HG03025 (cell line): ENCODE data around the gene SLC9A8.
A peak's percentile ranks its signal among the peaks of the same experiment; 100 is the strongest.
"Not testable (repeated sequence)": the region's sequence is repeated elsewhere in the genome, so short reads cannot be mapped to it uniquely, and the experiment has no call there.

Source experiments
- ATAC-seq: cut with Tn5 transposase; IDR thresholded peaks from one replicate; pipeline ENCODE4 v1.9.1; 2021; ENCODE audit warnings: mild to moderate bottlenecking, moderate library complexity; ENCODE audit not compliant: unreplicated experiment, low FRiP score

The SLC9A8 gene

DNA sequence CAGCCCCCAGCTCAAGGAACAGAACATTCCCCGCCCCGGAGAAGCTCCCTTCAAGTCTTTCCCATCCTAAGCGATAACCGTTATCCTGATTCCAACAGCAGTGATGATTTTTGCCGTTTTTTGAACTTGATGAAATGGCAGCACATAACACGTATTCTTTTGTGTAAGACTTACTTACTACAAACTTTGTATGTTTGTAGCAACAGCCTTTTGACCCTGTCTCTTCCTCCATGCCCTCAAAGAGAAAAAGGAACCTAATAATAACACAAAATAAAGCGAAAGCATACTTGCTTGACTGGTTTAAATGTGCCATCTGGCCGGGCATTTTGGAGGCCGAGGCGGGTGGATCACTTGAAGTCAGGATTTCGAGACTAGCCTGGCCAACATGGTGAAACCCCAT is 26.4 kb upstream of the SLC9A8 start:
- ATAC-seq, result peak; percentile 14

DNA sequence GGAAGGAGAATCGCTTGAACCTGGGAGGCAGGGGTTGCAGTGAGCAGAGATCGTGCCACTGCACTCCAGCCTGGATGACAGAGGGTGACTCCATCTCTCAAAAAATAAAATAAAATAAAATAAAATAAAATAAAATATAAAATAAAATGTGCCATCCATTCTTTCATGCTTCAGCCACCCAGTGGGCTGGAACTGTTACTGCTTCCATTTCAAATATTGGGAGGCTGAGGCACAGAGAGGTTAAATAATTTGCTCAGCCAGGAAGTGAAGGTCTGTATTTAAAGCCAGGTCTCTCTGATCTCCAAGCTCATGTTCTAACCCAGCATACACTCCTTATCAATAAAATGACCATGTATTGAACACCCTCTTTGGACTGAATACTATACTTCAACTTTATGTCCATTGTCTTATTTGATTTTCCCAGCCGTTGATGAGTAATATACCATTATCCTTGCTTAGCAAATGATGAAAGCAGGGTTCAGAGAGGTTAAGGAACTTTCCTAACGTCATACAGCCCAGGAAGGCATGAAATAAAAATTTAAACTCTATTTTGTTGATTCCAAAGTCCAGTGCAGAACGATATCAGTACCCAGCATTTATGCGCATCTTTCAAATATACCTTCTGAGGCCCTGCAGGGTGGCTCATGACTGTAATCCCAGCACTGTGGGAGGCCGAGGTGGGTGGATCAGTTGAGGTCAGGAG is 25.8 kb upstream of the SLC9A8 start:
- no peak for ATAC-seq

GRCh38 chr20:49787371-49788357 is 25.0 kb upstream of the SLC9A8 start:
- ATAC-seq, result no peak

DNA sequence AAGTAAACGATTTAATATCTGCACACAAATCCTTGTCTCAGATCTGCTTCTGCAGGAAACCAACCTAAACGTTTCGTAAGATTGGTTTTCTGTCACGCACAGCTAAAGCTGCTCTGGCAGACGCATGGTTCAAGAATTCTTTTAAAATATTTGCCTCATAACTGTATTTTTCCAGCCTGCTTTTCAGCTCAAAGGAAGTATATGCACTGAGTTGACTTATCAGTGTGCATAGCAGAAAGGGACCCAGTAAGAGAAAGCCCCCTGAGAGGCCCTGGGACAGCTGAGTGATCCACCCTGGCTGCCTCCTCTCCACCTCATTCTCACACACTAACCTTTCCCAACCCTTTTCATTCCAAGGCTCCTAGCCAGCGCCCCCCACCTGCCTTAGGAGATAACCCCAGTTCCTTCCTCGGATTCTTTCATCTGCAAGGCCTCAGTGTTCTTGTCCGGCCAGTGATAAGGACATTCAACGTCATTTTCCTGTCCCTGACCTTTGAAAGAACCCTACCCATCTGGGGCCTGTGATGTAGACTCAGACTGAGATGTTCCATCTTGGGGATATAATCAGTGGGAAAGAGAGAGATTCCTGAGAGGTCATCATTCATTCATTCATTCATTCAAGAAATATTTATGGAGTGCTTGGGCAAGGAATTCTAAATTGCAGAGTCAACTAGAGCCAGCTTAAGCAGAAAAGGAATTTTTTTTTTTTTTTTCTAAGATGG is 22.4 kb upstream of the SLC9A8 start:
- no peak for ATAC-seq

GRCh38 chr20:49791165-49791564 is 21.5 kb upstream of the SLC9A8 start:
- no peak for ATAC-seq

GRCh38 chr20:49792006-49792405 is 20.6 kb upstream of the SLC9A8 start:
- ATAC-seq, result no peak

- ATAC-seq, result no peak
Observed at GRCh38 chr20:49792611-49793010, 20.0 kb upstream of the SLC9A8 start.

DNA sequence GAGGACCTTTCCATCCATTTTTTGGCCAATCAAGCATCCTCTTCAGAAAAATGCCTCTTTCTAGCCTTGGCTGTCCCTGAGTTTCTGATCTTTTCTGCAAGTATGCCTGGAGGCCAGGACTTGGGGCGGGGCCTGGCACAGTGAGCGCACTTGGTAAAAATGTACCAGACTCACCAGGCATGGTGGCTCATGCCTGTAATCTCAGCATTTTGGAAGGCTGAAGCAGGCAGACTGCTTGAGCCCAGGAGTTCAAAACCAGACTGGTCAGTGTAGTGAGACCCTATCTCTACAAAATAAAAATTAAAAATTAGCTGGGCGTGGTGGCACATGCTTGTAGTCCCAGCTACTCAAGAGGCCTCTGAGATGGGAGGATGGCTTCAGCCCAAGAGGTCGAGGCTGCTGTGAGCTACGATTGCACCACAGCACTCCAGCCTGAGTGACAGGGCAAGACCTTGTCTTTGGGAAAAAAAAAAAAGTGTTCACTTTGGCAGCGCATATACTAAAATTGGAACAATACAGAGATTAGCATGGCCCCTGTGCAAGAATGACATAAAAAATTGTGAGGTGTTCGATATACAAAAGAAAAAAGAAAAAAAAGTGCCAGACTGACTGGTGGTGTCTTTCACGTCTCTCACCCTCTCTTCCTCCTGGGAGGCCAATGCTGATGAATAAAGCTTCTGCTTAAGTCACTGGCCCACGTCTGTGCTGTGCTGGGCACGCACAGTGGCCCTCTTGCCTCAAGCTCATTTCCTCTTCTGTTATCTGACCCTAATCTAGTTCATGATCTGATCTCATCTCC is 18.1 kb upstream of the SLC9A8 start:
- ATAC-seq, result no peak

DNA sequence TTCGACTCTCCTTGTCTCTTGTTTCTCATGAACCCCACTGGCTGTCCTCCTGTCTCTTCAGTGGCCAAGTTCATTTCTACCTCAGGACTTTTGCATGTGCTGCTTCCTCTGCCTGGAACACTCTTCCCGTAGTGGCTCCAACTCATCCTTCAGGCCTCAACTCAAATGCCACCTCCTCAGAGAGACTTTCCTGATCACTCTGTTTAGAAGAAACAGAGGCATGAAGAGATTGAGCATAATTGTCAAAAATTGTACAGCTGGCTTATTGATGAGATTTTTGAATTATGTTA is 17.5 kb upstream of the SLC9A8 start:
- ATAC-seq, result no peak

DNA sequence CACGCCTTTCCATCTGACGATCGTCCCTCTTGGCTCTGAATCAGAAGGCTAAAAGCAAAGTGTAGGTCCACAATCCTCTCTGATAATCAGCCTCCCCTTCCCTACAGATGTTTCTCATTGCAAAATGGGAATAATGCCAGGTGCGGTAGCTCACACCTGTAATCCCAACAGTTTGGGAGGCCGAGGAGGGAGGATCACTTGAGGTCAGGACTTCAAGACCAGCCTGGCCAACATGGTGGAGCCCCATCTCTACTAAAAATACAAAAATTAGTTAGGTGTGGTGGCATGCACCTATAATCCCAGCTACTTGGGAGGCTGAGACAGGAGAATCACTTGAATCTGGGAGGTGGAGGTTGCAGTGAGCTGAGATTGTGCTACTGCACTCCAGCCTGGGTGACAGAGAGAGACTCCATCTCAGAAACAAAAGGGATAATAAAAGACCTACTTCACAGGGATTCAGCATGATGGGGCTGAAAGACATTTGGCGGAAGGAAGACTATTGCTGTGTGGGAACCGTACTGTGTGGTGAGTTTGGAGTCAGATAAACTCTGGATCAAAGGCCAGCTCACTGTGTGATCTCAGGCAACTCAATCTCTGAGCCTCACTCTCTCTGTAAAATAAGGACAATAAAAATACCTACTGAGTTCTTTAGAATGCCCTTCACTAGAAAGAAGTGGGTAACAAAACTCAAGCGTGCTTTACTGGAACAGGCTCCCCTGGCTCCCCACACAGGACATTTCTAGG is 15.9 kb upstream of the SLC9A8 start:
- no peak for ATAC-seq

- no peak for ATAC-seq
Observed at GRCh38 chr20:49797344-49797615, 15.3 kb upstream of the SLC9A8 start.

DNA sequence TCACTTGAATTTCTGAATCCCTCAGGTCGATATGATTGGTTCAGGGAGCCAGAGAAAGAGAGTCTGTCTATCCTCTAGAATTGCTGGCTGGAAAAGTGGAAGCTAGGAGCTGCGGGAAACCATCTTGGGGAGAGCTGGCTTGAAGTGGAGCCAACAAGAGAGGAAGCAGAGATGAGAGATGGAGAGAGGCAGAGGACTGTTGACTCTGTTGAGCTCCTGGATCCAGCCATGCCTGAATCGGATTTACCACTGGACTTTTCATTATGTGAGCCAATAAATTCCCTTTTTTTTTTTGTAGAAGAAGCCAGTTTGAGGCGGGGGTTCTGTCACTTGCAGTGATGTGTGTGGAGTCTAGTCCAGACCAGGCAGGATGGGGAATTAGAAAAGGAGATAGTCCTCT is 13.9 kb upstream of the SLC9A8 start:
- no peak for ATAC-seq

DNA sequence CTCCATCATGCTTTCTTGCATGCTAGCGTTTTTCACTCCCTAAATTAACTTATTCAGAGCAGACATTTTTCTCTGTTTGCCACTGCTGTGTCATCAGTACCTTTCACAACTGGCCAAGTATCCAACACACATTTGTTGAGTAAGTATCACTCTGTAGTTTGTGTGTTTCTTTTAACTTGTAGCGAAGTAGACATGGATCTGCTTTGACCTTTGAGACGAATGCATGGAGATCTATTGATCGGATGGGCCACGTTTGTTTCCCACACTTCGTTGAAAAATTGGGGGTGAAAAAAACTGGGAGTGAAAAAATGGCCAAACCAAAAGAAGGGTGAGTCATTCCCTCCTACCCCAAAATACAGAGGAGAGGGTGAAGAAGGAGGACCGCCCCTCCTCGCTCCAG is 12.9 kb upstream of the SLC9A8 start:
- ATAC-seq, result no peak

DNA sequence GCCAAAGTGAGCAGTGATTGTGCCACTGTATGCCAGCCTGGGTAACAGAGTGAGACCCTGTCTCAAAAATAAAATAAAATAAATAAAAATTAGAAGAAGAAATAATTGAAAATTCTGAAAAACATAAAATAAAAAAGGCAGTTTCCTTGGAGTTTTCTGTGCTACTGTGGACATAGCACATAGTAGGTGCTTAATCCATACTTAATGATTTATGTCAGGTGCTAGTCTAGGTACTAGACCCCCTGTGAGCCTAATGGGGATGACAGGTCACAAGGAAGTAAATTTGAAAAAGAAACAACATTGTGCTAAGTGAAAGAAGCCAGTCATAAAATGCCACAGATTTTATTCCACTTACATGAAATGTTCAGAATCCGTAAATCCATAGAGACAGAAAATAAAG is 9.2 kb upstream of the SLC9A8 start:
- no peak for ATAC-seq

GRCh38 chr20:49804364-49804763 is 8.3 kb upstream of the SLC9A8 start:
- no peak for ATAC-seq

DNA sequence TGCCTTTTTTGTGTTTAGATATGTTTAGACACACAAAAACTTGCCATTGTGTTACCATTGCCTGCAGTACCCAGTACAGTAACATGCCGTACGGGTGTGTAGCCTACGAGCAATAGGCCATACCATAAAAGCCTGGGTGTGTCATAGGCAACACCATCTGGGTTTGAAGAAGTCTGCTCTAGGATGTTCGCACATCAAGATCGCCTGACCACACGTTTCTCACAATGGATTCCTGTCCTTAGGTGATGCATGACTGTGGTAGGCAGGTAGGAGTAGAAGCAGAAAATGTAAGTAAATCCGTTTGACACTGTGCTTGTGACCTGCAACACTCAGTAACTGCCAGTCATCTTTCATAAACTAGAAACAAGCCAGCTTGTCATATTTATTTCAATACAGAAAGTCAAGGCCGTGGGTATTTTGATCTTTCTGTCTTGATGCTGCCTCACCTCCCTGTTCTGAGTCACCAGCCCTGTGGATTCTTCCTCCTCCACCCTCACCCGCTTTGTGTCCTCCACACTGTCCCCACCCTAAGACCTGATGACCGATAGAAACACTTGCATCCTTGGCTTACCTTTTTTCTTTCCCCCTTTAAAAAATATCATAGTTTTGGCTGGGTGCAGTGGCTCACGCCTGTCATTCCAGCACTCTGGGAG is 7.3 kb upstream of the SLC9A8 start:
- ATAC-seq, result not testable (repeated sequence)

- ATAC-seq, result no peak
Observed at GRCh38 chr20:49808753-49809152, 3.9 kb upstream of the SLC9A8 start.

GRCh38 chr20:49809803-49810359 is 2.7 kb upstream of the SLC9A8 start:
- ATAC-seq, result no peak

GRCh38 chr20:49810491-49811190 is 2.0 kb upstream of the SLC9A8 start:
- no peak for ATAC-seq
